PFSK-1 (cell line): ENCODE data around the gene NYNRIN.

Experiments
- FOXP2 ChIP-seq: optimal IDR thresholded peaks from 2 replicates; pipeline ENCODE3; 2011; ENCODE audit warnings: borderline replicate concordance, control low read depth, inconsistent platforms; ENCODE audit not compliant: insufficient read depth; ENCODE audit errors: extremely low read length, extremely low read depth
- POLR2AphosphoS5 ChIP-seq: IDR thresholded peaks from 2 replicates; pipeline ENCODE4 v1.6.1; 2012; ENCODE audit warnings: low read depth, mild to moderate bottlenecking, control low read depth, low read length, moderate library complexity
- REST ChIP-seq, 2 experiments: IDR thresholded peaks; 2 replicates each; pipeline versions ENCODE4 v1.6.1 to v1.8.0; 2011 to 2012; ENCODE audit warnings: low read depth in 2 of 2, low read length in 2 of 2, control low read depth in 1 of 2, inconsistent platforms in 1 of 2, mild to moderate bottlenecking in 1 of 2, moderate library complexity in 1 of 2; ENCODE audit not compliant: insufficient read depth in 1 of 2
- SIN3A ChIP-seq: IDR thresholded peaks from 2 replicates; pipeline ENCODE4 v1.6.1; 2012; ENCODE audit warnings: mild to moderate bottlenecking, low read length, moderate library complexity, borderline replicate concordance; ENCODE audit not compliant: insufficient read depth
- TAF1 ChIP-seq: IDR thresholded peaks from 2 replicates; pipeline ENCODE4 v1.6.1; 2012; ENCODE audit warnings: low read length, control low read depth, borderline replicate concordance; ENCODE audit not compliant: insufficient read depth

The NYNRIN gene

GRCh38 chr14:24368212-24368561 lies 30.6 kb upstream of the NYNRIN start:
- TF ChIP-seq TAF1: no peak
- no peak for TF ChIP-seq FOXP2
- TF ChIP-seq REST (IDR thresholded peaks at IDR 0.05; ENCODE audit: insufficient read depth in 1 of 2, low read depth in 2 of 2, low read length in 2 of 2): no peak

- TF ChIP-seq TAF1: no peak
- TF ChIP-seq FOXP2: no peak
- no peak for TF ChIP-seq SIN3A
- no peak for TF ChIP-seq REST (IDR thresholded peaks at IDR 0.05; ENCODE audit: insufficient read depth in 1 of 2, low read depth in 2 of 2, low read length in 2 of 2)
- TF ChIP-seq POLR2AphosphoS5: no peak
Observed at GRCh38 chr14:24368562-24369252, 30.1 kb upstream of the NYNRIN start.

- no peak for TF ChIP-seq SIN3A
- TF ChIP-seq FOXP2: no peak
- no peak for TF ChIP-seq REST (IDR thresholded peaks at IDR 0.05; ENCODE audit: insufficient read depth in 1 of 2, low read depth in 2 of 2, low read length in 2 of 2)
- no peak for TF ChIP-seq TAF1
- TF ChIP-seq POLR2AphosphoS5: no peak
Observed at GRCh38 chr14:24369463-24369862, 29.3 kb upstream of the NYNRIN start.

- TF ChIP-seq SIN3A (no peak), REST (IDR thresholded peaks at IDR 0.05; ENCODE audit: insufficient read depth in 1 of 2, low read depth in 2 of 2, low read length in 2 of 2) (no peak), POLR2AphosphoS5 (no peak), TAF1 (no peak), FOXP2 (no peak)
Observed at GRCh38 chr14:24369907-24370687, 28.7 kb upstream of the NYNRIN start.

- TF ChIP-seq POLR2AphosphoS5: no peak
- no peak for TF ChIP-seq SIN3A
- TF ChIP-seq FOXP2: no peak
- no peak for TF ChIP-seq TAF1
- TF ChIP-seq REST (IDR thresholded peaks at IDR 0.05; ENCODE audit: insufficient read depth in 1 of 2, low read depth in 2 of 2, low read length in 2 of 2): no peak
Observed at GRCh38 chr14:24370748-24371147, 28.1 kb upstream of the NYNRIN start.
